GM12892 (cell line): ENCODE measurements around the gene ANKRD30A.
"Not testable (repeated sequence)": the region's sequence is repeated elsewhere in the genome, so short reads cannot be mapped to it uniquely, and the experiment has no call there.

Experiments used
- POLR2A ChIP-seq: IDR thresholded peaks from 2 replicates; pipeline ENCODE4 v1.6.1; 2011; ENCODE audit warnings: low read depth, low read length, control low read depth
- POLR2AphosphoS5 ChIP-seq: IDR thresholded peaks from 2 replicates; pipeline ENCODE4 v1.6.1; 2011; ENCODE audit warnings: low read depth, low read length, control low read depth
- TAF1 ChIP-seq: IDR thresholded peaks from 2 replicates; pipeline ENCODE4 v1.6.1; 2011; ENCODE audit warnings: low read depth, mild to moderate bottlenecking, control low read depth, low read length, borderline replicate concordance

DNA sequence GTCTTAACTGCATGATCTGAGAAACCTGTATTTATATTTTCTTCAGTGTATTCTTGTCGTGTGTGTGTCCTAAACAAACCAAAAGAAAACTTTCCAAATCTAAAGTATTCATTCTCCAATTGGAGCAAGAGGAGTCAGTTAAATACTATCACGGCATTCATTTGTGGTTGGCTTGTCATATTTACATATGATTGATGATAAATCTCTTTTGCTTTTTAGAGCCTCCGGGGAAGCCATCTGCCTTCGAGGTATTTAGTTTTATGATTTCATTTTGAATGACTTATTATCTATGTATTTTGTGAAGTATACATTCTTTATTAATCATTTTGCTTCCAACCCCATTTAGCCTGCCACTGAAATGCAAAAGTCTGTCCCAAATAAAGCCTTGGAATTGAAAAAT, 37.0 kb downstream of the ANKRD30A start:
- TF ChIP-seq POLR2A, TAF1, POLR2AphosphoS5: not testable (repeated sequence)
